ENCODE measurements around the gene MYL6.
A peak's percentile ranks its signal among the peaks of the same experiment; 100 is the strongest.
"Not testable (repeated sequence)": the region's sequence is repeated elsewhere in the genome, so short reads cannot be mapped to it uniquely, and the experiment has no call there.

MYL6 gene

GRCh38 chr12:56156464-56157200, 1.5 kb upstream of the MYL6 start:
- ATAC-seq (replicated peaks); H3K27me3 Mint-ChIP-seq; H3K9me3 Mint-ChIP-seq; DNase-seq: not testable (repeated sequence)
- H3K4me1 Mint-ChIP-seq (ENCODE audit: low read depth in 2 of 2): peaks cover 42 to 45% of the 10 kb centered on the region in 2 donors
- peak overlapping the region in 1 of 2 donors; percentile 98 for H3K27ac Mint-ChIP-seq
- peaks cover 47% of the 10 kb centered on the region for H3K36me3 Mint-ChIP-seq (ENCODE audit: insufficient read depth)
- H3K4me3 Mint-ChIP-seq: peak overlapping the region; percentile 88 to 95

GRCh38 chr12:56157201-56158028, 744 bp upstream of the MYL6 start:
- ATAC-seq (replicated peaks): peak; percentile 41
- Mint-ChIP-seq H3K27me3 (no peaks in the 10 kb centered on the region), H3K27ac (peak overlapping the region; percentile 95 to 98), H3K4me1 (ENCODE audit: low read depth in 2 of 2) (peaks cover 42 to 44% of the 10 kb centered on the region in 2 donors), H3K4me3 (peak overlapping the region; percentile 88 to 95), H3K9me3 (no peaks in the 10 kb centered on the region), H3K36me3 (ENCODE audit: insufficient read depth) (peaks cover 44% of the 10 kb centered on the region)
- peak; percentile 28 to 45 (median 38) for DNase-seq

DNA sequence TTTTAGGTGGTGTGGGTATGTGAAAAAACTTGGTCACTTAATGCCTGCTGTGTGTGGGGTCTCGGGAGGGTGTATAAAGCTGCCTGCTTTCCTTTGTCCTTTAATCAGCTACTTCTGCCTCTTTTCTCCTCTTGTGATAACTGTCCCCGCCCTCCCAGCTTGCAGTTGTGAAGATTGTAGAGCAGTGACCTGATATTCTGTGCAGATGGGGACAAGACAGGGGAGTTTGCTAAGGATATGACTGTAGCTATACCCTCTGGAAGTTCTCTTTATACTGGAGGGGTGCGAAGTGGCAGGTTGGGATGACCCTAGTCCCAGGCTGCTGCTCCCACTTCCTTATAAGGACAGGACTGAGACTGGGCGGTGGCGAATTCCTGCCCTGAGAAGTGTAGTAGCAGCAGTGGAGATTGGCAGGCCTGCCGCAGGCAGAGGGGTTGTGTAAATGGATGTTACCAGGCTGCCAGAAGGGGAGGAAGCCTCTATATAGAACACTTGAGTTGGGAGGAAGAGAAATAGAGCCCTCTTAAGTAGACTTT, 835 bp downstream of the MYL6 start:
- Mint-ChIP-seq H3K9me3 (no peaks in the 10 kb centered on the region), H3K36me3 (ENCODE audit: insufficient read depth) (peaks cover 59% of the 10 kb centered on the region), H3K4me3 (peak overlapping the region; percentile 88 to 95), H3K27me3 (no peaks in the 10 kb centered on the region), H3K4me1 (ENCODE audit: low read depth in 2 of 2) (peaks cover 42% of the 10 kb centered on the region in 2 donors), H3K27ac (peak overlapping the region; percentile 95 to 98)
- no peak for ATAC-seq (replicated peaks)
- no peak for DNase-seq

GRCh38 chr12:56159482-56160192, 1.5 kb downstream of the MYL6 start:
- Mint-ChIP-seq H3K9me3 (no peaks in the 10 kb centered on the region), H3K27me3 (no peaks in the 10 kb centered on the region), H3K4me3 (peak overlapping the region; percentile 88 to 95), H3K4me1 (ENCODE audit: low read depth in 2 of 2) (peaks cover 42% of the 10 kb centered on the region in 2 donors), H3K36me3 (ENCODE audit: insufficient read depth) (peaks cover 66% of the 10 kb centered on the region), H3K27ac (peak overlapping the region; percentile 95 to 98)
- ATAC-seq (replicated peaks) (no peak), DNase-seq (no peak)

- peak overlapping the region; percentile 95 to 98 for H3K27ac Mint-ChIP-seq
- H3K9me3 Mint-ChIP-seq: no peaks in the 10 kb centered on the region
- H3K4me3 Mint-ChIP-seq: peak overlapping the region; percentile 88 to 95
- H3K36me3 Mint-ChIP-seq (ENCODE audit: insufficient read depth): peaks cover 70% of the 10 kb centered on the region
- H3K27me3 Mint-ChIP-seq: no peaks in the 10 kb centered on the region
- ATAC-seq (replicated peaks): peak; percentile 57
- peak; percentile 44 to 56 (median 49) for DNase-seq
- H3K4me1 Mint-ChIP-seq (ENCODE audit: low read depth in 2 of 2): peaks cover 42% of the 10 kb centered on the region in 2 donors
Measured at GRCh38 chr12:56160193-56160763, 2.1 kb downstream of the MYL6 start.

- H3K27ac Mint-ChIP-seq: peak overlapping the region; percentile 95 to 98
- no peak for DNase-seq
- no peaks in the 10 kb centered on the region for H3K27me3 Mint-ChIP-seq
- no peaks in the 10 kb centered on the region for H3K9me3 Mint-ChIP-seq
- H3K4me1 Mint-ChIP-seq (ENCODE audit: low read depth in 2 of 2): peaks cover 42 to 44% of the 10 kb centered on the region in 2 donors
- peak overlapping the region; percentile 88 to 95 for H3K4me3 Mint-ChIP-seq
- peaks cover 78% of the 10 kb centered on the region for H3K36me3 Mint-ChIP-seq (ENCODE audit: insufficient read depth)
- ATAC-seq (replicated peaks): no peak
Measured at GRCh38 chr12:56160894-56161689, 2.9 kb downstream of the MYL6 start.

GRCh38 chr12:56161690-56162351, 3.7 kb downstream of the MYL6 start:
- Mint-ChIP-seq H3K9me3 (no peaks in the 10 kb centered on the region), H3K27me3 (no peaks in the 10 kb centered on the region), H3K4me3 (peak overlapping the region; percentile 88 to 95), H3K27ac (peak overlapping the region; percentile 95 to 98), H3K36me3 (ENCODE audit: insufficient read depth) (peaks cover 85% of the 10 kb centered on the region), H3K4me1 (ENCODE audit: low read depth in 2 of 2) (peaks cover 42 to 44% of the 10 kb centered on the region in 2 donors)
- no peak for ATAC-seq (replicated peaks)
- no peak for DNase-seq

DNA sequence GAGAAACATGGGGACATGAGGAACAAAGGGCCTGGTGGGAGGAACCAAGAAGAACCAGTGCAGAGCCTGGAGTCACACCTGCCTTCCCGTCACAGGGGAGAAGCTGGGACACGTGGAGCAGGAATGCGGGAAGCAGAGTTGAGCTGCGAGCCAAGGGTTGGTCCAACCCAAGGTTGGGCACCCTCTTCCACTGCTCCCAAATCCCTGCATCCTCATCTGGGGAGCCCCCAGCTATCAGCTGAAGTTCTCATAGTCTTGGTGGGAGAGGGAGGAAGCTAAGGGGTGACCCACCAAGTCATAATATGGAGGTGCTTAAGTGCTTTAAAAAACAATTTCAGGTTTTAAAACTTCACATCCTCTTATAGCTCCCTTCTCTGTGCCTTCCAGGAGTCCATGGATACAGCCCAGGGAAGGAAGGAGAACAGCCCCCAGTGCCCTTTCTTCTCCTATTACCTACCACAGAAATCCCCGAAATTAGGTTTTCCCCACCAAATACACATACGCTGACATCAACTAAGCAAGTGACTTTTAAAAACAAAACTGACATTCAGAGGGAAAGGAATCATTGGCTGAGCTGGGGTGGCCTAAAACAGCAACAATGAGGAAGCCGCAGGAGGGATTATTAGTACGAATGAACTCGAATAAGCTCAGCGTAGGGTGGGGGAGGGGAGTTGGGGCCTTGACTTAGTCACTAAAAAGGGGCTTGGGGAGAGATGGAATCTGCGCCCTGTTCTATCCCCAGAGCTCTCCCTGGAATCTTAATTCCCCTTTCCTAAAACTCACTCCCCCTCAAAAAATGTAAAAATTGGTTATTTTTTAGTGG, 4.5 kb downstream of the MYL6 start:
- ATAC-seq (replicated peaks): no peak
- no peak for DNase-seq
- Mint-ChIP-seq H3K27me3 (no peaks in the 10 kb centered on the region), H3K27ac (peak overlapping the region; percentile 87 to 95), H3K9me3 (no peaks in the 10 kb centered on the region), H3K4me1 (ENCODE audit: low read depth in 2 of 2) (peaks cover 34 to 36% of the 10 kb centered on the region in 2 donors), H3K36me3 (ENCODE audit: insufficient read depth) (peaks cover 90% of the 10 kb centered on the region), H3K4me3 (peak overlapping the region in 1 of 2 donors; percentile 55)

GRCh38 chr12:56163533-56164344, 5.6 kb downstream of the MYL6 start:
- peak overlapping the region; percentile 87 to 95 for H3K27ac Mint-ChIP-seq
- no peaks in the 10 kb centered on the region for H3K27me3 Mint-ChIP-seq
- H3K36me3 Mint-ChIP-seq (ENCODE audit: insufficient read depth): peaks cover 91% of the 10 kb centered on the region

DNA sequence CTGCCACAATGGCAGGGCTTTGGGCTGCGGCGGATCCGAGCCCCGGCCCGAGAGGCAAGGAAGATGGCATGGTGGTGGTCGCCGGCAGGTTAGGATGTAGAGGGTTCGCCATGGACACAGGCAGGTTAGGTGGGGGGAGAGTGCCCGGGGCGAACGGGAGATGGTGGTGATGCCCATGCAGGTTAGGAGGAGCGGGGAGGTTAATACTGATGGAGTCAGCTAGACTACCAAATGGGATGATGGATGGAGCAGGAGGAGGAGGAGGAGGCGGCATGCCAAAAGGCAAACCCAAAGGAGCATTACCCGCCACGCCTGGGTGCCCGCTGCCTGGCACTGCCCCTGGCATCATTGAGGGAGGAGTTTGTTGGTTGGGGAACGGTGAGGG, 6.2 kb downstream of the MYL6 start:
- H3K4me1 Mint-ChIP-seq (ENCODE audit: low read depth in 2 of 2): peaks cover 25 to 28% of the 10 kb centered on the region in 2 donors
- H3K36me3 Mint-ChIP-seq (ENCODE audit: insufficient read depth): peaks cover 91% of the 10 kb centered on the region
- DNase-seq (no peak), ATAC-seq (replicated peaks) (no peak)
- H3K27ac Mint-ChIP-seq: peak overlapping the region; percentile 87 to 95
- H3K9me3 Mint-ChIP-seq: no peaks in the 10 kb centered on the region
- no peaks in the 10 kb centered on the region for H3K27me3 Mint-ChIP-seq
- H3K4me3 Mint-ChIP-seq: no peak overlapping the region

More at GRCh38 chr12:56163533-56164344, 5.6 kb downstream of the MYL6 start:
- Mint-ChIP-seq H3K9me3 (no peaks in the 10 kb centered on the region), H3K4me3 (peak overlapping the region in 1 of 2 donors; percentile 36), H3K4me1 (ENCODE audit: low read depth in 2 of 2) (peaks cover 31 to 34% of the 10 kb centered on the region in 2 donors)
- DNase-seq: no peak
- no peak for ATAC-seq (replicated peaks)

Measured in effector memory CD8-positive, alpha-beta T cell (primary cell).